Measurements from ENCODE around the gene DOCK4. TPM values are rescaled to one million over a fixed set of nuclear protein-coding genes. Genes with fewer than 3 reads are reported as not detected.

DOCK4 gene
- total and polyA plus RNA-seq, 2 of the 8 experiments (the other 6 are each of a cell fraction or from before 2014, with no cell fraction given) = 5.1 to 23.6 TPM

DNA sequence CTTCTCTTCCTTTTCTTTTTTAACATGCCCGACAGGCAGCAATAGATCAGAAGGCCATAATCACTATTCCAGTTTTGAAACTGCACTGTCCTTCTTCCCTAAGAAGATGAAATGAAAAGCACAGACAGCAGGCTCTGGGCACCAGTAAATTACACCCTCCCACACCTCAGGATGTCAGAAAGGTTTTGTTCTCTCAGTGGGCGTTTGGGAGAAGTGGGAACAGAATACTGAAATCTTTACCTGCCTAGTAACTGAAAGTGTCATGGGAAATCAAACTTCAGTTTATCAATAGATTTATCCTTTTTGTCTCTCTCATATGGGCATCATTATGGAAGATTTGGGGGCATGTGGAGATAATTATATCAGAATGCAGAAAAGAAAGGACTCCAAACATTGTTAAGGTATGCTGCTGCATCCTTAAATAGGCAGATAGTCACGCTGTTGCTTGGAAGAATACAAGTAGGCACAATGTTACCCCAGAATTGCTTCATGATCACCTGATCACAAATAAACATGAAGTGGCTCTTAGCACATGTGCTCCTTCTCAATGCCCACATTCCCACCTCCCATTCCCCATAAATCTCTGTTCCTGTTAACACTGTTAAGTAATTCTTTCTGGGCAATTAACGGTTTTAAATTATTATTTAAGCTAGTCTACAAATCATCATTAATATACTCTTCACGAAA, 113.3 kb downstream of the DOCK4 start:
- no peak overlapping the region for H4K8ac ChIP-seq (ENCODE audit: extremely low read depth, insufficient read depth, low read length)
- no peak overlapping the region for H3K18ac ChIP-seq (ENCODE audit: extremely low read depth, low read length)
- no peak for DNase-seq (ENCODE audit: low read depth in 1 of 2, low spot score in 2 of 2)
- no peak overlapping the region for H3K4me2 ChIP-seq (ENCODE audit: insufficient read depth in 1 of 2, low read depth in 2 of 2, low read length in 2 of 2)
- no peak overlapping the region for H3K4ac ChIP-seq (replicated peaks; ENCODE audit: insufficient read length, low read depth, low read length)
- H2BK5ac ChIP-seq (ENCODE audit: low read depth, low read length) = no peak overlapping the region
- H3K36me3 ChIP-seq (ENCODE audit: control insufficient read depth in 2 of 4, insufficient read depth in 4 of 4, low read length in 3 of 4) = no peaks in the 10 kb centered on the region
- no peak overlapping the region for H2BK12ac ChIP-seq (ENCODE audit: low read depth, low read length)
- no peak overlapping the region for H2BK20ac ChIP-seq (ENCODE audit: low read length)
- H2BK15ac ChIP-seq (ENCODE audit: low read length) = no peak overlapping the region
- no peak overlapping the region for H4K91ac ChIP-seq (replicated peaks; ENCODE audit: insufficient read length, low read length)
- H3K14ac ChIP-seq (ENCODE audit: insufficient read length) = no peak overlapping the region
- FAIRE-seq = no peak
- no peak overlapping the region for H2AK5ac ChIP-seq (ENCODE audit: low read depth, low read length)
- H2AFZ ChIP-seq (ENCODE audit: low read length) = no peak overlapping the region
- H3K23ac ChIP-seq (ENCODE audit: insufficient read length) = no peak overlapping the region
- no peaks in the 10 kb centered on the region for H3K9me3 ChIP-seq (ENCODE audit: insufficient read depth in 2 of 2, low read depth in 1 of 2, low read length in 1 of 2)
- H4K20me1 ChIP-seq (replicated peaks in 1 of 2; ENCODE audit: control insufficient read depth in 1 of 2, insufficient read depth in 2 of 2, low read length in 2 of 2) = no peaks in the 10 kb centered on the region
- POLR2A ChIA-PET (ENCODE audit: partially characterized antibody) = no interaction called here
- no peaks in the 10 kb centered on the region for H3K23me2 ChIP-seq (ENCODE audit: low read depth, low read length)
- H2BK120ac ChIP-seq (replicated peaks; ENCODE audit: low read depth, low read length) = no peak overlapping the region
- no peak overlapping the region for H4K5ac ChIP-seq (ENCODE audit: insufficient read length, low read depth, low read length)
- no peak overlapping the region for H3K9ac ChIP-seq (replicated peaks in 1 of 4; ENCODE audit: extremely low read depth in 1 of 4, low read depth in 3 of 4, low read length in 3 of 4)
- no peak overlapping the region for H3K56ac ChIP-seq (replicated peaks; ENCODE audit: insufficient read length, low read depth, low read length)
- no peaks in the 10 kb centered on the region for H3K79me1 ChIP-seq (ENCODE audit: low read depth, low read length)
- no peak overlapping the region for H3K27ac ChIP-seq (ENCODE audit: low read depth, low read length)
- CTCF ChIA-PET (ENCODE audit: partially characterized antibody) = interaction anchor here (1.2 kb wide), 1 partner anchor 9 kb away, joined by 3 read pairs; no protein-coding TSS in a partner anchor
- H3K27me3 ChIP-seq (replicated peaks in 1 of 4; ENCODE audit: control insufficient read depth in 3 of 4, extremely low read depth in 1 of 4, insufficient read depth in 3 of 4, low read length in 3 of 4) = no peaks in the 10 kb centered on the region
- no peak overlapping the region for H3K4me3 ChIP-seq (ENCODE audit: extremely low read depth in 1 of 4, insufficient read depth in 2 of 4, low read depth in 3 of 4, low read length in 4 of 4)
- no peaks in the 10 kb centered on the region for H3K4me1 ChIP-seq (replicated peaks in 1 of 4; ENCODE audit: control insufficient read depth in 3 of 4, insufficient read depth in 4 of 4, low read length in 3 of 4)
- WGBS, 2 experiments (ENCODE audit: extremely low coverage in 1 of 2, insufficient coverage in 1 of 2, insufficient read length in 1 of 2, insufficient replicate concordance in 2 of 2, low coverage in 1 of 2, low lambda C conversion rate in 2 of 2, missing lambda C conversion rate in 1 of 2) = 77% methylated on average over 5 of the region's 5 CpGs; no CpG with 5 or more reads in 1 of the 2 experiments
- peaks cover 0 to 2% of the 10 kb centered on the region in 2 experiments; a peak in 1 of 4 replicates for H3K79me2 ChIP-seq (ENCODE audit: control insufficient read depth in 1 of 2, insufficient read depth in 2 of 2, low read length in 2 of 2)

Measured in H1 (cell line).